ENCODE measurements around the gene ZNF365.
A peak's percentile ranks its signal among the peaks of the same experiment; 100 is the strongest.

Gene ZNF365

DNA sequence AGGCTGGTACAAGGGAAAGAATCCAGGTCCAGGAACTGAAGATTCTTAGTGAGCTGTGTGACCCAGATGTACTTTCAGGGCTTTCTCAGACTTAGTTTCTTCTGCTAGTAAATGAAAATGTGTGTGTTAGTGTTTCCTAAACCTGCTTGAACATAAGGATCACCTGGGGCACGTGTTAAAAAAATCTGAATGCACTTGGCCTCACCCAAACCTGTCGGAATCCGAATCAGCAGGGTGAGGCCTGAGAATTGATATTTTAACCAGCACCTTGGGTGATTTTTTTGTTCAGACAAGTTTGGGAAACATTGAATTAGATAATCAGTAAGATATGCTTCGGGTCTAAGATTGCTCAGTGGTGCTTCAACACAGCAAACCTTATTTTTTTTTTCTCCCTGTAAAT lies 59.7 kb downstream of the ZNF365 start:
- no peak for DNase-seq (ENCODE audit: low read depth)
- no peak overlapping the region for H3K4me3 ChIP-seq (replicated peaks; ENCODE audit: low read depth, low read length)
- TF ChIP-seq, protein P1, sequence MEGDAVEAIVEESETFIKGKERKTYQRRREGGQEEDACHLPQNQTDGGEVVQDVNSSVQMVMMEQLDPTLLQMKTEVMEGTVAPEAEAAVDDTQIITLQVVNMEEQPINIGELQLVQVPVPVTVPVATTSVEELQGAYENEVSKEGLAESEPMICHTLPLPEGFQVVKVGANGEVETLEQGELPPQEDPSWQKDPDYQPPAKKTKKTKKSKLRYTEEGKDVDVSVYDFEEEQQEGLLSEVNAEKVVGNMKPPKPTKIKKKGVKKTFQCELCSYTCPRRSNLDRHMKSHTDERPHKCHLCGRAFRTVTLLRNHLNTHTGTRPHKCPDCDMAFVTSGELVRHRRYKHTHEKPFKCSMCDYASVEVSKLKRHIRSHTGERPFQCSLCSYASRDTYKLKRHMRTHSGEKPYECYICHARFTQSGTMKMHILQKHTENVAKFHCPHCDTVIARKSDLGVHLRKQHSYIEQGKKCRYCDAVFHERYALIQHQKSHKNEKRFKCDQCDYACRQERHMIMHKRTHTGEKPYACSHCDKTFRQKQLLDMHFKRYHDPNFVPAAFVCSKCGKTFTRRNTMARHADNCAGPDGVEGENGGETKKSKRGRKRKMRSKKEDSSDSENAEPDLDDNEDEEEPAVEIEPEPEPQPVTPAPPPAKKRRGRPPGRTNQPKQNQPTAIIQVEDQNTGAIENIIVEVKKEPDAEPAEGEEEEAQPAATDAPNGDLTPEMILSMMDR (IDR thresholded peaks at IDR 0.05; ENCODE audit: low read length, missing control alignments), result no peak

DNA sequence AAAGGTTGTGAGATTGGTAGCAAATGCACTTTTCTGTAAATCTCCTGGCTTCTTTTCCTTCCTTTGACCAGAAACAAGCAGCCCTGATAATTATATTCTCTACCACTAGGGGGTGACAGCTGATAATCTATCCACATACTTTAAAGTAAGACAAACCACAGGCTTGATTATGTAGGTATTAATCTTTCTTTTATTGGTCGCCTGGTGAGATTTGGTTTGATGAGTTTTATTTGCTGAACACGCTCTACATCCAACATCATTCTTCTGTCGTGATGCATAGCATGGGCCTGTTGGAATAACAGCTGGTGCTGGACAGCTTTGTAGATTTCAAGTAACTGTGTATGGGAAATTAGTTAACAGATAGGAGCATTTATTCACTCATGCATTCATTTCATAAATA lies 63.5 kb downstream of the ZNF365 start:
- peak; percentile 85 for DNase-seq (ENCODE audit: low read depth)
- TF ChIP-seq, protein P1 (IDR thresholded peaks at IDR 0.05; ENCODE audit: low read length, missing control alignments), result peak; percentile 68

DNA sequence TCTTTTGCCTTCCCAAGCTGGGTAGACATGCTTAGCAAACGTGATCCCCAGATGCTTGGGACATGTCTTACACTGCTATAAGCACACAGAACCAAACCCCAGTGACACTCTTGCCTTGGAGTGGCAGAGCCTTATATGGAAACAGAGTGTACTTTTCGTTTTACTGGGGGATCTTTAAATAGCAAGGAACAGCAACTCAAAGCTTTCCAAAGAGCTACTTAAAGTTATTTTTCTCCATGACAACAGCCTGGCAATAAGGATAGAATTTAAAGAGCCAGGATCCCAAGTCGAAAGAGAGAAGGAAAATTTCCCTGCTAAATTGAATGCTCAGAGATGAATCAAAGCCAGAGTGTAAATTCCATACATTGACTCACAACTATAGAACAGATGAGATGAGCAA lies 67.8 kb downstream of the ZNF365 start:
- TF ChIP-seq, protein P1 (IDR thresholded peaks at IDR 0.05; ENCODE audit: low read length, missing control alignments), result no peak
- DNase-seq (ENCODE audit: low read depth), result no peak
- H3K4me3 ChIP-seq (replicated peaks; ENCODE audit: low read depth, low read length), result no peak overlapping the region

More for the DNA sequence above, 63.5 kb downstream of the ZNF365 start:
- H3K4me3 ChIP-seq (replicated peaks; ENCODE audit: low read depth, low read length), result no peak overlapping the region

DNA sequence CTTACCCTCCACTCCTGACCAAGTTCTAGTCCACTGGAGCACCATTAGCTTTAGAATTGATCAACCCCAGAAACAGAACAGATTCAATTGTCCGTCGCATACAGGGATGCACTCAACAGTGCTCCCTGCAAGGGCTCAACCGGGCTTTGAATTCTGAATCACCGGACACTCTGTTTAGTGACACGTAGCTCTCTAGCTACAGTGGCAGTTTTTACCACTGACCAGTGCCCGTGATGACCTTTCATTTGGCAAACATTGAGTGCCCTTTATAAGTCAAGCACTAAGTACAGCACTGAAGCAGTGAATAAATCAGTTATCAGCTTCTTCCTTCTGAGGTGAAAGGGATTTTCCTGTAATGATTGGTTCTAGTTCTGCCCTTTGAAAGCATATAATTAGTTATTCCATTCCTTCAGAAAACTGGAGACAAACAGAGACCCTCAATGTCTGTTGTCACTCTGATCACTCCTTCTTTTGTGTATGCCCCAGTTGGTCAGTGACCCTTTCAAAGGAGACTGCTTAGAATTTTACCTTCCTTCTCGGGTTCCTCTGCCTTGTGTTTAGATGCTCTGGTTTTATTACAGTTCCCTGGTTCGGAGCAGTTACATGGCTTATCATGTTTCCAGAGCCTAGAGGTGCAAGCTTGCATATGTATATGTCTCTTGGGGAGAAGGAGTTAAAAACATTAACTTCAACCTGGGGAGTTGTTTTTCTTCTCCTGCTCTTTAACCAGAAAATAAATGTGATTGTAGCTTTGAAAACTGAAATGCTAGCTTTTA lies 68.9 kb downstream of the ZNF365 start:
- DNase-seq (ENCODE audit: low read depth), result no peak
- no peak overlapping the region for H3K4me3 ChIP-seq (replicated peaks; ENCODE audit: low read depth, low read length)
- TF ChIP-seq, protein P1 (IDR thresholded peaks at IDR 0.05; ENCODE audit: low read length, missing control alignments), result no peak

DNA sequence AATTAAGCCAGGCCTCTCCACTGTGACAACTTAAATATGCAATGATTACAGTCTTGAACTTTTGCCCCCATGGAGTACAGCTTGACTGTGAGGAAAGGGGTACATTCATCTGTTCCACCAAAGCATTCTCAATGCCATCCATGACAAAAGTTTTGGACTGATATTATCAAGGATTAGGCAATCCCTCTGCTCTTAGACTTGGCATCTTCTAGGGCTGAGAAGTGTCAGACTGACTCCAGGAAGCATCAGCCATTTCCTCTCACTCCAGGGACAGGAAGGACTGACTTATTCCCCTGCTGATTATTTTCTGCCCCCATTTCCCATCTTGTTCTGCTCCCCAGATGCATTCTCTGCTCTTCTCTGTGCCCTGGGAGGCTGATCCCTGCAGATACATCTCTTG lies 69.7 kb downstream of the ZNF365 start:
- peak; percentile 72 for DNase-seq (ENCODE audit: low read depth)
- TF ChIP-seq, protein P1 (IDR thresholded peaks at IDR 0.05; ENCODE audit: low read length, missing control alignments), result no peak

DNA sequence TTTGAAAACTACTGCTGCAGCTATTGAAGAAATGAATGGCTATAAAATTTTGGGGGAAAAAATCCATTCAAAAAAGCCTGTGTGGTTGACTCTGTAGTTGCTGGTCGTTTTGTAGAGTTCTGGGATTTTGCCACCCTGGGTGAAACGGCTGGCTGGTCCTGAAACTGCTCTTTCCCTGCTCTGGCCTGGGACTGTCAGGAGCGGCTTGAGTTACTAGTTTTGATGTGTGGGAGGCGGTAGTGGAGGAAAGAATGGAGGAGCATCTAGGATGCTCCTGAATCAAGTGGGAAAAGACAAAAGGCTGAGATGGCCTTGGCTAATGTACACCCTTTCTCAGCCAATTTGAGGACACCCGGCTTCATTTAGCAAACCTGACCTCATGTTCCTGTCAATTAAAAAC lies 72.5 kb downstream of the ZNF365 start:
- no peak overlapping the region for H3K4me3 ChIP-seq (replicated peaks; ENCODE audit: low read depth, low read length)
- TF ChIP-seq, protein P1 (IDR thresholded peaks at IDR 0.05; ENCODE audit: low read length, missing control alignments), result no peak
- DNase-seq (ENCODE audit: low read depth), result no peak

More for the DNA sequence above, 69.7 kb downstream of the ZNF365 start:
- H3K4me3 ChIP-seq (replicated peaks; ENCODE audit: low read depth, low read length), result no peak overlapping the region

All from fibroblast of pulmonary artery (primary cell).